Fibroblast of skin of right biceps (primary cell): ENCODE results near the gene PPP1R3F.

ENCODE experiments used
- DNase-seq: peaks from one replicate; pipeline ENCODE4 v3.0.0-alpha.2; 2013

PPP1R3F gene, protein sequence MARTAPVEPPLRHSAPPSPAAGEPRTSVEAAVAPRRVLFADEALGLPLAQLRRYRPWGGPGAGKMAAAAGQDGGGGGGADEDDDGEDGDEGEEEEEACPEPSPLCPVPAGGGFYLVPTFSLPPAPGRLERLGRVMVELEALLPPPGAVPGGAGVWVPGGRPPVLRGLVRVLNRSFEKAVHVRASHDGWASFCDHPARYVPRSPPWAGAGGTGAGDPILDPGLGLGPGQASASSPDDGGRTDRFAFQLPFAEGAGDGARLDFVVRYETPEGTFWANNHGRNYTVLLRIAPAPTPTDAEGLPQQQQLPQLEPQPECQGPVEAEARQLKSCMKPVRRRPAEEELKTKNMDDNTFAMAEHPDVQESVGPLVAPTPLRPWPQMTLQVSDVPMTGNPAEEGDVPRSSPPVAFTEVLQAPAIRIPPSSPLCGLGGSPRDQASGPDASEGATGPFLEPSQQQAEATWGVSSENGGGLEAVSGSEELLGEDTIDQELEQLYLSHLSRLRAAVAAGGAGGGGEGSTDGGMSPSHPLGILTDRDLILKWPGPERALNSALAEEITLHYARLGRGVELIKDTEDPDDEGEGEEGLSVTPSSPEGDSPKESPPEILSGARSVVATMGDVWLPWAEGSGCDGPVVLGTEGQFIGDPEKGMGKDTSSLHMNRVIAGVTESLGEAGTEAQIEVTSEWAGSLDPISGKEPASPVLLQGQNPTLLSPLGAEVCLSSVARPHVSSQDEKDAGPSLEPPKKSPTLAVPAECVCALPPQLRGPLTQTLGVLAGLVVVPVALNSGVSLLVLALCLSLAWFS

GRCh38 chrX:49269767-49270248 lies at the start of gene PPP1R3F:
Gene PPP1R3F (plus strand): TSS chrX:49269793. CDS start chrX:49269870, 77 bp downstream.
- no peak for DNase-seq

GRCh38 chrX:49220100-49220499 lies 49.5 kb upstream of the PPP1R3F start:
- no peak for DNase-seq

DNA sequence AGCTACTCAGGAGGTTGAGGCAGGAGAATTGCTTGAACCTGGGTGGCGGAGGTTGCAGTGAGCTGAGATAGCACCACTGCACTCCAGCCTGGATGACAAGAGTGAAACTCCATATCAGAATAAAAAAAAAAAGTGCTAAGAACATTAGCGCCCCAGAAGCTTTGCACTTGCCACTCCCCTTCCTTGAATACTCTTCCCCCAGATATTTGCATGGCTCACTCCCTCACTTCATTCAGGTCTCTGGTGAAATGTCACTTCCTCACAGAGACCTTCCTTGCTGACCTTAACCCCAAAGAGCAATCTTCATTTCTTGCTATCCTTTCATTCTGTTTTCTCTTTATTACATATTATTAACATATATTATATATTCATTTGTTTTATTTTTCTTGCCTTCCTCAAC lies 47.7 kb upstream of the PPP1R3F start:
- no peak for DNase-seq

DNA sequence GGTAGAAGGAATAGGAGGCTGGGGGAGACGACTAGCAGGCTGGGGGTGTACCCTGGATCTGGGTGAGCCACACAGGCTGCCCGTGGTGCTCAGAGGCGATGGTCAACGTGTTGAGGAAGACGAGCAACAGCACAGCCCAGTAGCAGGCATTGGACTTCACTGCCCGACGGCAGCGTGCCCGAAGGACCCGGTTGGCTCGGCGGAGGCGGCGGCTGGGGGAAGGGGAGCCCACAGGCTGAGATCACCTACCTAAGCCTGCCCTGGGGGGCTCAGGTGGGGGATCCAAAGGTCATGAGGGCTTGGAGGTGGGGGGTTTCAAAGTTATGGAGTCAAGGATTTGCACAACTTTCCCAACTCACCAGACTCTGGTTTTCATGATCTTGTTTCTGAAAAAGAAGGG lies 43.7 kb upstream of the PPP1R3F start:
- no peak for DNase-seq

DNA sequence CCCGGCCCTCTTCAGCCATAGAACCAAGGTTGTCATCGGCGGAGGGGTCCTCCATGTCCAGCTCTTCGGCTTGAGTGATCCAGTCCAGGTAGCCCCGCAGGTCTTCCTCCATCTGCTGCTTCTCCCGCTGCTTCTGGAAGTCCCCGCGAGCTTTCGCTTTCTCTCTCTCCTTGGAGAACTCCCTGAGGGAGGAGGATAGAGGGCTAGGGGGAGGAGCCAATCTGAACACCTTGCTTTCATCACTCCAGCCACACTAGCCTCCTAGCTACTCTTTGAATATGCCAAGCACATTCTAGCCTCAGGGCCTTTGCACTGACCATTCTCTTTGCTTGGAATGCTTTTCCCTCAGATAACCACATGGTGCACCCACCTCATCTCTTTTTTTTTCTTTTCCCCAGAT lies 42.6 kb upstream of the PPP1R3F start:
- no peak for DNase-seq

DNA sequence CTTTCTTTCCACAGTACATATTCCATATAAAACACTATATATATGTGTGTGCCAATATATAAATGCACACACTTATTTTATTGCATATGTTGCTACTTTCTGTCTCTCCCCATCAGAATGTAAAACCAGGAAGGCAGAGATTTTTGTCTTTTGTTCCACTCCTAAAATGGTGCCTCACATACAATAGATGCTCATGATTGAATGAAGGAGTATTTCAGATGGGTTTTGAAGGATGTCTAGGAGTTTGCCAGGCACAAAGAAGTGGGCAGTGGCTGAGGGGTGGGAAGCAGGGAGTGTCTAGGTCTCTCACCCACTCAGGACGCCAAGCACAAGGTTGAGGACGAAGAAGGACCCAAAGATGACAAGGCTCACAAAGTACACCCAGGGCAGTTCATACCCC lies 41.9 kb upstream of the PPP1R3F start:
- no peak for DNase-seq

DNA sequence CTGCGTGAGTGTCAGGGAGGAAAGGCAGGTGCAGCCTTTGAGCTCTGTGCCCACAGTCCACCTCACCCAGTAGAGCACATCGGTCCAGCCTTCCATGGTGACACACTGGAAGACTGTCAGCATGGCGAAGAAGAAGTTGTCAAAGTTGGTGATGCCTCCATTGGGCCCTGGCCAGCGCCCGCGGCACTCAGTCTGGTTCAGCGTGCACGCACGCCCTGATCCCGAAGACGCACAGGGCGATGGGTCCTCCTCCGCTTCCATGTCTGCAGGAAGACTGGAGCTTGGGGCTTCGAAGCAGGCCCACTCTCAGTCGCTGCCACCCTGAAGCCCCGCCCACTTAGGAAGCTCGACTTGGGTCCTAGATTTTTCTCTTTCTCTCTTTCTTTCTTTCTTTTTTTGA lies 41.4 kb upstream of the PPP1R3F start:
- no peak for DNase-seq

- no peak for DNase-seq
Measured at GRCh38 chrX:49230500-49231232, 38.9 kb upstream of the PPP1R3F start.

- DNase-seq: no peak
Measured at GRCh38 chrX:49231333-49232000, 38.1 kb upstream of the PPP1R3F start.

- DNase-seq: no peak
Measured at GRCh38 chrX:49232525-49232924, 37.1 kb upstream of the PPP1R3F start.

DNA sequence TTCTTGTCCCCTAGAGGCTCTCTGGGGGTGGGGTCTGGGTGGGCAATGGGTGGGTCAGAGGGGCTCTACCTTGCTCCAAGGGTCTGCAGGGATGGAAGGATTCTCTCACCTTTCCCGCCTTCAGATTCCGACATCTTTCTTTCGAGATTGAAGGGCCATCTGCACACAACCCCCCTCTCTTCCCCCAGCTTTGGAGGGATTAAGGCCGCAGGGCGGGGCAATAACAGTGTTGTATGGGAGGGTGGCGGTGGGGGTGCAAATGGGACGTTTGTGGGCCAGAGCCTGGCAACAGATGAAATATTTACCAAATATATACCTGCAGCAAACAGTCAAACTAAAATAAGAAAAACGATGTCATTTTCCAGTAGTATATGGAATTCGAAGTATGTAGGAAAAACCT lies 36.4 kb upstream of the PPP1R3F start, which contains the start of gene CACNA1F:
TSS of gene CACNA1F (minus strand) at position 165 of the 400 bp plus-strand sequence. CDS start at position 134, 31 bp downstream.
- DNase-seq: no peak

DNA sequence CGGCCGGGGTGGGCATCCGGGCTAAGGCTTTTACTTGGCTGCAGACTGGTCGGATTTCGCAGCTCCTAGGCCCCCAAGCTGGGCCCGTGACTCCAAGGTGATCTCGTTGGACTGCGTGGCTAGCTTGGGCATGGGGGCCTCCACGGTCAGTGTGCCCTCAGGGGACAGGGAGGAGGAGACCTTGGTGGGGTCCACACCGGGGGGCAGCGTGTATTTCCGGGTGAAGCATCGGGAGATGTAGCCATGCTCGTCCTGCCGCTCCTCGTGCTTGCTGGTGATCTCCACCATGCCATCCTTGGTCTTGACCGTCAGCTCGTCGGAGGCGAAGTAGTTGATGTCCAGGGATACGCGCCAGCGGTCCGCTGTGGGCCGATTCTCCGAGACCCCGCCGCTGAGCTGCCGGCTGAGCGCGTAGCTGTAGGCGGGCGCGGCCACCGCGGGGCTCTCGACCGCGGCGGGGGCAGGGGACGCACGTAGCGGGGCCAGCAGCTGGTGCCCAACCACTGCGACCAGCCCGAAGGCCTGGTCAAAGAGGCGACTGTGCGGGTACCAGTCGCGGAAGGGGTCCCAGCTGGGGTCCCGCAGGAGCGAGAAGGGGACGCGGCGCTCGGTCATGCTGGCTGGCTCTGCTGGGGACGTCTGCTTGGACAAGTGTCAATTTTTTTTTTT lies 35.6 kb upstream of the PPP1R3F start:
- DNase-seq: no peak

GRCh38 chrX:49237060-49237459 lies 32.5 kb upstream of the PPP1R3F start:
- DNase-seq: no peak

DNA sequence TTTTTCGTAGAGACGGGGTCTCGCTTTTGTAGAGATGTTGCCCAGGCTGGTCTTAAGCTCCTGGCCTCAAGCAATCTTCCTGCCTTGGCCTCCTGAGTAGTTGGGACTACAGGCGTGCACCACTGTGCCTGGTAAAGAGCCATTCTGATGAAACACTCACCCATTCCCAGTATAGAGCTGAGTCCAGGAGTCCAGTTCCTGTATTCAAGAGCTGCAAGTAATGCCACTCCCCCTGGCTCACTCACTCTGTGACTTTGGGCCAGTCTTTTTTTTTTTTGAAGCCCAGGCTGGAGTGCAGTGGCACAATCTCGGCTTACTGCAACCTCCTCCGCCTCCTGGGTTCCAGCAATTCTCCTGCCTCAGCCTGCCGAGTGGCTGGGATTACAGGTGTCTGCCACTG lies 30.9 kb upstream of the PPP1R3F start:
- no peak for DNase-seq

DNA sequence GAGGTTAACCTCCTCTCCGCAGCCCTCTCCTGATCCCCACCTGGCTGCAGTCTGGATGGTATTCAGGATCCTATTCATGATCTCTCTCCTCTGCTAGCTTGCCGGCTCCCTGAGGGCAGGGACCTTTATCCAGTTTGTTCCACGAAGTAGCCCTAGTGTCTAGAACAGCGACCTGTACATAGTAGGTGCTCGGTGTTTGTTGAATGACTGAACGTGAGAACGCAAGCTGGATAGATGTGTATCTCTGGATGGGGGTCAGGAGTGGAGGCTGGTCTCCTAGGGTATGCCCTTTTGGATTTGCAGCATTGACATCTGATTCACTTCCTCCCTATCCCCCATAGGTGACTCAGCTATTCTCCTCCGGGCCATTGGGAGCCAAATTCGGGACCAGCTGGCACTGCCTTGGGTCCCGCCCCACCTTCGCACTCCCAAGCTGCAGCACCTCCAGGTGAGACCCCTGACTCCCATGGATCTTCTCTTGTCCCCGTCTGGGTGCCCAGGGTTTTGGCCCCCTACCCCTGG lies 27.0 kb upstream of the PPP1R3F start:
- no peak for DNase-seq

GRCh38 chrX:49243166-49243565 lies 26.4 kb upstream of the PPP1R3F start:
- no peak for DNase-seq

DNA sequence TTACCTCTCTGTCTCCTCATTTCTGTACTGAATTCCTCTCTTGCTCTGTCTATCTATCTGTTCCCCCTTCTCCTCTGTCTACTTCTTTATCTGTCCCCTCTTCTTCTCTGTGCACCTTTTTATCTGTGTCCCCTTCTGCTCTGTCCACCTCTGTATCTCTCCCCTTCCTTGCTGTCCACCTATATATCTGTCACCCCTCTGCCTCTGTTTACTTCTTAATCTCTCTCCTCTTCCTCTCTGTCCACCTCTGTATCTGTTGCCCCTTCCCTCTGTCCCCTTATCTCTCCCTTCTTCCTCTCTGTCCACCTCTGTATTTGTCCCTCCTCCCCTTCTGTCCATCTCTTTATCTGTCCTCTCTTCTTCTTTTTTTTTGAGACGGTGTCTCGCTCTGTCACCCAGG lies 25.4 kb upstream of the PPP1R3F start:
- DNase-seq: no peak

DNA sequence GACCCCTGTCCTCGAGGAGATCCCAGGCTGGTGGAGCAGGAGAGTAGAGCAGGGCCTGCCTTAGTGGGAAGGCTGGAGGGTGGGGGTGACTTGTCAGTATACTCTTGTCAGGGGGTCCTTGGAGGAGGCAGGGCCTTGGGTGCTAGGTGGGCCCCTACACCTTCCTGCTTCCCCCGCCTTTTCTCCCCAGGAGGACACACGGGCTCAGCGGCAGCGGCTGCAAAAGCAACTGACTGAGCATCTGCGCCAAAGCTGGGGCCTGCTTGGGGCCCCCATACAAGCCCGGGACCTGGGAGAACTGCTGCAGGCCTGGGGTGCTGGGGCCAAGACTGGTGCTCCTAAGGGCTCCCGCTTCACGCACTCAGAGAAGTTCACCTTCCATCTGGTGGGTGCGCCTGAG lies 23.1 kb upstream of the PPP1R3F start:
- DNase-seq: no peak

DNA sequence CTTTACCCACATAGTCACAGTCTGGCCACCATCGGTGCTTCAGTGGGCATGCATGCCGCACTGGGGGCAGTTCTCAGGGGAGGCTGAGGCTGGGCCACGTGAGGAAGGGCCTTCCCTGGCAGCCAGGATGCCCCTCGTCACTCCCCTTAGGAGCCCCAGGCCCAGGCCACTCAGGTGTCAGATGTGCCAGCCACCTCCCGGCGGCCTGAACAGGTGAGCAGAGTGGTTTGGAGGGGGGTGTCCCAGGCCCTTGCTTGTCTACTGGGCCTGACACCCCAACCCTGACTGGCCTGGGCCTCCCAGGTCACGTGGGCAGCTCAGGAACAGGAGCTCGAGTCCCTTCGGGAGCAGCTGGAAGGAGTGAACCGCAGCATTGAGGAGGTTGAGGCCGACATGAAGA lies 22.2 kb upstream of the PPP1R3F start:
- DNase-seq: no peak

- DNase-seq: no peak
Measured at GRCh38 chrX:49247916-49248811, 21.4 kb upstream of the PPP1R3F start.

GRCh38 chrX:49249071-49249470 lies 20.5 kb upstream of the PPP1R3F start:
- no peak for DNase-seq
